ENCODE measurements around the gene CDK8.

The CDK8 gene

DNA sequence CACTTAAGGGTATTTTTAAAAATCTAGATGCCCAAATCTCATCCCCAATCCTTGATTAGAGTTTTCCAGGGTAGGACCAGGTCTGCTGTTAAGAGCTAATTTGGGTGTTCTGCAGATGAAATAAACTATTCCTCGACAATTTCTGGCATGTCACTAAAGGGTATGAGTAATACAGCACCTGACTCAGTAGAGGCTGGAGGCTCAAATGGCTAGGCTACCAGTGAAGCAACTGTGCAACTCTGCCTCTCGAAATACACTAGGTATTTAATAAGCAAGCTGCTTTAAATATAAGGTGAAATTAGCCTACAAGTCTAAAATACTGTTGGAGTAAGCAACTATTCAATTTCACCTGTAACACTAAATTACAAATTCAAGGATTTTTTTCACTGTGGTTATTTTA is 33.4 kb upstream of the CDK8 start:
- TF ChIP-seq, protein P1, sequence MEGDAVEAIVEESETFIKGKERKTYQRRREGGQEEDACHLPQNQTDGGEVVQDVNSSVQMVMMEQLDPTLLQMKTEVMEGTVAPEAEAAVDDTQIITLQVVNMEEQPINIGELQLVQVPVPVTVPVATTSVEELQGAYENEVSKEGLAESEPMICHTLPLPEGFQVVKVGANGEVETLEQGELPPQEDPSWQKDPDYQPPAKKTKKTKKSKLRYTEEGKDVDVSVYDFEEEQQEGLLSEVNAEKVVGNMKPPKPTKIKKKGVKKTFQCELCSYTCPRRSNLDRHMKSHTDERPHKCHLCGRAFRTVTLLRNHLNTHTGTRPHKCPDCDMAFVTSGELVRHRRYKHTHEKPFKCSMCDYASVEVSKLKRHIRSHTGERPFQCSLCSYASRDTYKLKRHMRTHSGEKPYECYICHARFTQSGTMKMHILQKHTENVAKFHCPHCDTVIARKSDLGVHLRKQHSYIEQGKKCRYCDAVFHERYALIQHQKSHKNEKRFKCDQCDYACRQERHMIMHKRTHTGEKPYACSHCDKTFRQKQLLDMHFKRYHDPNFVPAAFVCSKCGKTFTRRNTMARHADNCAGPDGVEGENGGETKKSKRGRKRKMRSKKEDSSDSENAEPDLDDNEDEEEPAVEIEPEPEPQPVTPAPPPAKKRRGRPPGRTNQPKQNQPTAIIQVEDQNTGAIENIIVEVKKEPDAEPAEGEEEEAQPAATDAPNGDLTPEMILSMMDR (IDR thresholded peaks at IDR 0.05; ENCODE audit: low read depth, low read length, missing control alignments), result no peak
- Histone ChIP-seq H3K4me3 (ENCODE audit: low read depth, low read length) (peak overlapping the region; percentile 95), H3K27ac (no peak overlapping the region), H3K36me3 (replicated peaks) (peaks cover 20% of the 10 kb centered on the region), H3K27me3 (replicated peaks) (no peaks in the 10 kb centered on the region)
- DNase-seq, result peak; percentile 47
- in situ Hi-C loops (cut with HindIII; ENCODE audit: low pct_ligation_motif_present, low sequenced_read_pairs), result no loop called here

DNA sequence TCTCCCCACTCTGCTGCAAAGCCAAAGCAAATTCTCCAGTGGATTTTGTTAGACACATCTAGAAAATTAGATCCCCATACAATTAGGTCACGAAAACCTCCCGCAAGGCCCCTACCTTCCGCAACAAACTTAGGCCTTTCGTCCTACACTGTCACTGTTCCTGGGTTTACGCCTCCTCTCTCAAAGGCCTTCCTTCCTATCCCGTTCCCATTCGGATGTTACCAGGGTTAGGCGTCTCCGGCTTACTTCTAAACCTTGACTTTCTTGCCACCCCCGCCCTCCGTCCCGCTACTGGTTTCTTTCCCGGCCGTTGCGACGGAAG is 32.6 kb upstream of the CDK8 start:
- H3K36me3 ChIP-seq (replicated peaks), result peaks cover 18% of the 10 kb centered on the region
- DNase-seq, result no peak
- TF ChIP-seq, protein P1 (IDR thresholded peaks at IDR 0.05; ENCODE audit: low read depth, low read length, missing control alignments), result no peak
- peak overlapping the region; percentile 92 for H3K27ac ChIP-seq
- in situ Hi-C loops (cut with HindIII; ENCODE audit: low pct_ligation_motif_present, low sequenced_read_pairs), result no loop called here
- H3K27me3 ChIP-seq (replicated peaks), result no peaks in the 10 kb centered on the region
- peak overlapping the region; percentile 95 for H3K4me3 ChIP-seq (ENCODE audit: low read depth, low read length)

DNA sequence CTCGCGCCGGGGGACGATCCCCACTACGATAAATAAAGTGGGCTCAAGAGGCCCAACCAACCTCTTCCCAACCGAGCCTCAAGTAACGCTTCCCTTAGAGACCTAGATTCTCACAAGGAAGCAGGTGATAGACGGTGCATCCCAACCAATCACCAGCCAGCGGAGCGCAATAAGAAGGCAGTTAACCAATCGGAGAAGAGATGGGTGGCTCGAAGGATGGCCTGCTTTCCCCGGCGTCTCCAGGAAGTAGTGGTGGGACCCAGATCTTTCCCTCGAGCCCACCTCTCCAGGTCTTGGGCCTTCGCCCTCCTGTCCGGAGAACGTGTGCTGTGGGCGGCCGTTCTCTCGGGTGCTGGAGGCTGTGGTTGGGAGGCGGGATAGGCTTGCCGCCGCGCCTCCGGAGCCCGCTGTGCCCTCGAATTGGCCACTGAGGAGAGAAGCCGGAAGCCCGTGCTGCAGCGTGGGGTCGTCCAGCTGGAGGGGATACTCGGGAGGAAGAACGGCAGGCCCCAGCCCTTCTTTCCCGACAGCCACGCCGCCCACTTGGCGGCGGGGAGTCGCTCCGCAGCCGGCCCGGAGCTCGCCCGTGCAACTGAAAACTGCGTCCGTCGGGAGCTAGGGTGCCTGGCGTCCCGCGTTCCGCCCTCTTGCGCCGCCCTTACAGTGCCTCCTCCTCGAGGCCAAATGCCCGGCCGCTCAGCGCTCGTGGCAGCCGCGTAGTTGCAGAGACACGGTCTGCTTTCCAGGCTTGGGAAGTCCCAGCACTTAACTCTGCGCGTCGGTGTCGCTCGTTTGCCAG is 32.0 kb upstream of the CDK8 start, which contains the start of gene RNF6:
RNF6 (minus strand) TSS at position 594 of the 799 bp plus-strand sequence. CDS start 2,665 bp downstream, outside the sequence.
- H3K27ac ChIP-seq, result peak within 1 kb of the TSS; percentile 92
- peak; percentile 100 for DNase-seq
- in situ Hi-C loops (cut with HindIII; ENCODE audit: low pct_ligation_motif_present, low sequenced_read_pairs), result no loop called here
- H3K4me3 ChIP-seq (ENCODE audit: low read depth, low read length), result peak within 1 kb of the TSS; percentile 95
- peaks cover 14% of the 10 kb centered on the region for H3K36me3 ChIP-seq (replicated peaks)
- no peaks in the 10 kb centered on the region for H3K27me3 ChIP-seq (replicated peaks)
- TF ChIP-seq, protein P1 (IDR thresholded peaks at IDR 0.05; ENCODE audit: low read depth, low read length, missing control alignments), result peak; percentile 12

DNA sequence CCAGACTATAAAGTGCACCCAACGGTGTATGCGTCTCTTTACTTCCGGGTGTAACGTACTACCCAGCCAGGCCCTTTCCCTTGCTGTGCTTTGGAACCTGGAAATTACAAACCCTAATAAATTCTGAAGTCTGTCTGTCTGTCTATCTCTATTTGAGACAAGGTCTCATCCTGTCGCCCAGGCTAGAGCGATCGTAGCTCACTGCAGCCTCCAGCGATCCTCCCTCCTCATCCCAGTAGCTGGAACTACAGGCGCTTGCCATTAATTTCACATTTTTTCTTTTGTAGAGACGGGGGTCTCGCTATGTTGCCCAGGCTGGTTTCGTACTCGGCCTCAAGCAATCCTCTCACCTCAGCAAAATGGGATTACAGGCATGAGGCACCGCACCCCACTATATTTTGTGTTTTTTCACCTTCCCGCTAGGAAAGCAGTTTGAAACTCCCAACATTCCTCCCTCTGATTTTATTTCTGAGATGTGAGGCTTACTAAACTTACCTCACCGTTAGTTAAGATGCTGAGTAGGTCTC is 31.3 kb upstream of the CDK8 start:
- peak overlapping the region; percentile 92 for H3K27ac ChIP-seq
- H3K36me3 ChIP-seq (replicated peaks), result peaks cover 8% of the 10 kb centered on the region
- in situ Hi-C loops (cut with HindIII; ENCODE audit: low pct_ligation_motif_present, low sequenced_read_pairs), result no loop called here
- no peaks in the 10 kb centered on the region for H3K27me3 ChIP-seq (replicated peaks)
- H3K4me3 ChIP-seq (ENCODE audit: low read depth, low read length), result peak overlapping the region; percentile 95
- DNase-seq, result no peak
- TF ChIP-seq, protein P1 (IDR thresholded peaks at IDR 0.05; ENCODE audit: low read depth, low read length, missing control alignments), result no peak

DNA sequence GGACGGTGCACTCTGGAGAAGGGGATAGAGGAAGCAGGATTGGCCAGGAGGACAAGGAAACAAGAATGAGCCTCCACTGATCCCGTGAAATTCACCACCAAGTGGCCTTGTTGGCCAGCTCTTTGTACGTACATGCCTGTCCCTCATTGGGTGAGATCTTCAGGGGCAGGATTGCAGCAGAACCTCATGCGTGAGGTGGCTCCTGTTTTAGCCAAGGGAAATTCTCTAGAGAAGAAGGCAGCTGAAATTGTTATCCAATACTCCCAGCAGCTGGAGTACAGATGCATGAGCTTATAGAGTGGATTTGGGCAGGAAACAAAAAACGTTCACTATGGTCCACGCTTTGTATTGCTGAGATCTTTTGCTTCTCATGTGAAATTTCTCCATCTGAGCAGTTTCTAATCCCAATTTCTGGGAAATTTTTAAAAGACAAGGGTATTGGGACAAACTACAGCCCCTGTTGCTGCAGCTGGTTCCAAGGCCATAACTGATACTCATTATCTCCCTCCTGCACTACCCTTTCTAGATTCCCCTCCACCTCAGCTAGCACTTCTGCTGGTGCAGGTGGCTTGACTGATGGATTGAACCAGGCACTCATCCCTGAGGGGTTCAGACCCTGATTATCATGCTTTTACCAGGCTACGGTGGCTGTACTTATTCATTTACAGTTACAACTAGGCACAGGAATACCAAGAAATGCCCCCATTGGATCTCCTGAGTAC is 27.9 kb upstream of the CDK8 start:
- in situ Hi-C loops (cut with HindIII; ENCODE audit: low pct_ligation_motif_present, low sequenced_read_pairs), result no loop called here
- Histone ChIP-seq H3K4me3 (ENCODE audit: low read depth, low read length) (no peak overlapping the region), H3K27me3 (replicated peaks) (no peaks in the 10 kb centered on the region), H3K27ac (no peak overlapping the region), H3K36me3 (replicated peaks) (no peaks in the 10 kb centered on the region)
- DNase-seq, result no peak
- TF ChIP-seq, protein P1 (IDR thresholded peaks at IDR 0.05; ENCODE audit: low read depth, low read length, missing control alignments), result no peak
